NCI-H146 treated with DMSO at 0.1 percent for 48 hours (cell line): ENCODE data around the gene TUBAL3.
A peak's percentile ranks its signal among the peaks of the same experiment; 100 is the strongest.
"Not testable (repeated sequence)": the region's sequence is repeated elsewhere in the genome, so short reads cannot be mapped to it uniquely, and the experiment has no call there.

ENCODE experiments used
- DNase-seq: peaks from one replicate; lab custom pipeline; 2025; ENCODE audit not compliant: unreplicated experiment; lab: John Stamatoyannopoulos, UW

TUBAL3 gene

GRCh38 chr10:5424751-5425150 is 20.1 kb upstream of the TUBAL3 start:
- no peak for DNase-seq

GRCh38 chr10:5423771-5424170 is 19.1 kb upstream of the TUBAL3 start:
- no peak for DNase-seq

GRCh38 chr10:5419466-5420094 is 15.0 kb upstream of the TUBAL3 start:
- no peak for DNase-seq

GRCh38 chr10:5418584-5418983 is 14.0 kb upstream of the TUBAL3 start:
- DNase-seq: no peak

- DNase-seq: no peak
Measured at GRCh38 chr10:5416981-5417380, 12.4 kb upstream of the TUBAL3 start.

- no peak for DNase-seq
Measured at GRCh38 chr10:5413012-5413938, 8.6 kb upstream of the TUBAL3 start.

- DNase-seq: peak; percentile 87
Measured at GRCh38 chr10:5412277-5412941, 7.8 kb upstream of the TUBAL3 start, which contains the start of gene NET1. NET1 (plus strand) TSS chr10:5412557; CDS start chr10:5412693, 136 bp downstream.

GRCh38 chr10:5411941-5412276 is 7.3 kb upstream of the TUBAL3 start:
- DNase-seq: no peak

GRCh38 chr10:5410787-5411186 is 6.2 kb upstream of the TUBAL3 start:
- not testable (repeated sequence) for DNase-seq

- DNase-seq: no peak
Measured at GRCh38 chr10:5406918-5407317, 2.3 kb upstream of the TUBAL3 start.

GRCh38 chr10:5402798-5403197 is 1.8 kb downstream of the TUBAL3 start:
- no peak for DNase-seq

GRCh38 chr10:5400468-5401240 is 4.0 kb downstream of the TUBAL3 start:
- peak; percentile 38 for DNase-seq

GRCh38 chr10:5399332-5399731 is 5.3 kb downstream of the TUBAL3 start:
- DNase-seq: no peak

GRCh38 chr10:5396556-5397300 is 7.9 kb downstream of the TUBAL3 start:
- DNase-seq: no peak

- no peak for DNase-seq
Measured at GRCh38 chr10:5395168-5395567, 9.5 kb downstream of the TUBAL3 start.

GRCh38 chr10:5393529-5393928 is 11.1 kb downstream of the TUBAL3 start:
- no peak for DNase-seq

- no peak for DNase-seq
Measured at GRCh38 chr10:5391790-5392189, 12.8 kb downstream of the TUBAL3 start.

GRCh38 chr10:5390607-5391205 is 13.9 kb downstream of the TUBAL3 start:
- no peak for DNase-seq

- DNase-seq: no peak
Measured at GRCh38 chr10:5387169-5387568, 17.5 kb downstream of the TUBAL3 start.

- DNase-seq: no peak
Measured at GRCh38 chr10:5385224-5385623, 19.4 kb downstream of the TUBAL3 start.
